Smooth muscle cell of the brain vasculature (primary cell): ENCODE measurements around the gene MSX1.

Experiments
- DNase-seq: peaks from one replicate; pipeline ENCODE4 v3.0.0-alpha.2; 2012; ENCODE audit warnings: low read depth, low spot score

The MSX1 gene

GRCh38 chr4:4869731-4870571 lies 10.5 kb downstream of the MSX1 start:
- no peak for DNase-seq

GRCh38 chr4:4870576-4871241 lies 11.2 kb downstream of the MSX1 start:
- DNase-seq, result no peak

GRCh38 chr4:4871242-4871572 lies 11.7 kb downstream of the MSX1 start:
- DNase-seq, result no peak

- DNase-seq, result no peak
Observed at GRCh38 chr4:4871573-4872313, 12.3 kb downstream of the MSX1 start.

GRCh38 chr4:4872314-4872903 lies 12.9 kb downstream of the MSX1 start:
- DNase-seq, result no peak

GRCh38 chr4:4873203-4873602 lies 13.7 kb downstream of the MSX1 start:
- DNase-seq, result no peak

GRCh38 chr4:4874254-4874653 lies 14.8 kb downstream of the MSX1 start:
- no peak for DNase-seq

GRCh38 chr4:4875147-4875546 lies 15.7 kb downstream of the MSX1 start:
- DNase-seq, result no peak

GRCh38 chr4:4875611-4876010 lies 16.1 kb downstream of the MSX1 start:
- DNase-seq, result no peak

- DNase-seq, result no peak
Observed at GRCh38 chr4:4876945-4877661, 17.6 kb downstream of the MSX1 start.

GRCh38 chr4:4880492-4880891 lies 21.0 kb downstream of the MSX1 start:
- no peak for DNase-seq

- no peak for DNase-seq
Observed at GRCh38 chr4:4881432-4881831, 22.0 kb downstream of the MSX1 start.

GRCh38 chr4:4884611-4885010 lies 25.1 kb downstream of the MSX1 start:
- no peak for DNase-seq

- DNase-seq, result no peak
Observed at GRCh38 chr4:4887426-4887825, 28.0 kb downstream of the MSX1 start.

GRCh38 chr4:4888695-4889094 lies 29.2 kb downstream of the MSX1 start:
- no peak for DNase-seq

- no peak for DNase-seq
Observed at GRCh38 chr4:4889781-4890180, 30.3 kb downstream of the MSX1 start.

- DNase-seq, result no peak
Observed at GRCh38 chr4:4890574-4891255, 31.2 kb downstream of the MSX1 start.

- no peak for DNase-seq
Observed at GRCh38 chr4:4893721-4894120, 34.3 kb downstream of the MSX1 start.

- no peak for DNase-seq
Observed at GRCh38 chr4:4899202-4899925, 39.9 kb downstream of the MSX1 start.

- DNase-seq, result no peak
Observed at GRCh38 chr4:4901877-4902276, 42.4 kb downstream of the MSX1 start.
